GM19099 (cell line): ENCODE results near the gene MYO1H.

Experiments
- POLR2A ChIP-seq: IDR thresholded peaks from 3 replicates; pipeline ENCODE4 v1.6.1; 2011; ENCODE audit warnings: low read depth; ENCODE audit not compliant: insufficient read length; ENCODE audit errors: extremely low read depth

MYO1H gene

DNA sequence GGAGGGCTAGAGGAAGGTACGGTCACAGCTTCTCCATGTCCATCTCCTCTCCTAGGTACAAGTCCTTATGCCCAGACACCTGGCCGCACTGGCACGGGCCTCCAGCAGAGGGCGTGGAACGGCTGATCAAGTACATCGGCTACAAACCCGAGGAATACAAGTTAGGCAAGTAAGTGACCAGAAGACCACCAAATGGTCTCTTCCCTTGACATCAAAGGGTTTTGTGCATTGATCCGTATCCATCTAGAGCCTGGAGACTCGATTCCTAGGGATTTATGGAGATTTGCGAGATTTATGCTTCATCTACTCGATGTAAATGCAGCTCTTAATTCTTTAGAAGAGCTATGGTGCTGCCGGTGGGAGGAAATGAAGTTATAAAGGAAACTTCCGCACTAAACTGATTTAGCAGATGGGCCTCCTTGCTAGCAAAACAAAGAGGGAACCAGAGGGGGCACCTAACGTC lies 85.2 kb downstream of the MYO1H start:
- no peak for TF ChIP-seq POLR2A

DNA sequence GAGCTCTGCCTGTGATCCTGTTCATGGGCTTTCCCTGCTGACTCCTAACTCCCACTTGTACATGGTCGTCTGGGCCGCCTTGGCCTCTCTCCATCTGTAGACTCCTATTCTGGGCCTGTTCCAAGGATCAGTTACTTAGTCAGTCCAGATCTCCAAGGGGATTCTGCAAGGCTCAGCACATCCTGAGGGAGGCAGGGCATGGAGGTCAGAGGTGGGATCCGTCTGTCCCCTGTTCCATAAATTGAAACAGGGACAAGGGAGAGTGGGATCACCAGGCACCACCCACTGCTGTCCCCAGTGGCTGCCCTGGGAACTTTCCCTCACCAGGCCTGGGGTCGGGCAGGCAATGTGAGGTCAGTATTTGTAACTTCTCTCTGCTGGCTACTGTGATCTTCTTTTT lies 85.9 kb downstream of the MYO1H start:
- TF ChIP-seq POLR2A: no peak

DNA sequence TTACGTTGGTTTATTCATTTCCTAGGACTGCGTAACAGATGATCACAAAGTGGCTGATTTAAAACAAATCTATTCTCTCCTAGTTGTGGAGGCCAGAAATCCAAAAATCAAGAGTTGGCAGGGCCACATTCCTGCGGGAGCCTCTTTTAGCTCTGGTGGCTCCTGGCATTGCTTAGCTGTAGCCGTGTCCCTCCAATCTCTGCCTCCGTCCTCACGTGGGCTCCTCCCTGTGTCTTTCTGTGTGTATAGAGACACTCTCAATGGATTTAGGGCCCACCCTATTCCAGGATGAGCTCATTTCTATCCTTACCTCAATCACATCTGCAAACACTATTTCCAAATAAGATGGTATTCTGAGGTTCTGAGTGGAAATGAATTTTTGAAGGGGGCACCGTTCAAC lies 86.9 kb downstream of the MYO1H start:
- TF ChIP-seq POLR2A: no peak

DNA sequence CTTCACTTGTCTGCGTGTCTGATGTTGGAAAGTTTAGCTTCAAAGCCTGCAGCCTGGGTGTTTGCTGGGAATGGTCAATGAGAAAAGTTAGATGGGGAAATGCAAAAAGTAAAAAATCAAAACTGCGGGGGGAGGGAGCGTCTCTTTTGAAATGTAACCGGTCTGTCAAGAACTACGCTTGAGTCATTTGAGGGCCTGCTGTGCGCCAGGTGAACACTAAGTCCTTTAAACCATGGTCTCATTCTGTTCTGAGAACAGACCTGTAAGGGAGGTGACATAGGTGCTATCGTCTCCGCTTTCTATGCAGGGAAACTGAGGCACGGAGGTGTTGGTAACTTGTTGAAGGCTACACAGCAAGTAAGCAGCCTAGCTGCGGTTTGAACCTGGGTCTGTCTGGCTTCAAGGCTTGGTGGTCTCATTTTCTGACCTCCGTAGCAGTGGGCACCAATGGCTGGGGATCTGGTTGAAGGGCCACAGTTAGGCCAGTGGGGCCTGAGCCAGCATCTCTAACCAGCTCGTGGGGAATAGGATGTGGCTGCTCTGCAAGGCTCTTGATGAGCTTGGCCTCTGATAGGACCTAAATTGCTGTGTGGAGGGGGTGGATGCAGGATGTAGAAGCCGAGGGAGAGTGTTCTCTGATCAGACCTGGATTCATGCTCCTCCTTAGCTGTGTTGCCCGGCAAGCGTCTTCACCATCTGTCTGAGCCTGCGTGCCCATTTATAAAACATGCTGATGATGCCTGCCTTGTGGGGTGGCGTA lies 87.9 kb downstream of the MYO1H start:
- TF ChIP-seq POLR2A: no peak

DNA sequence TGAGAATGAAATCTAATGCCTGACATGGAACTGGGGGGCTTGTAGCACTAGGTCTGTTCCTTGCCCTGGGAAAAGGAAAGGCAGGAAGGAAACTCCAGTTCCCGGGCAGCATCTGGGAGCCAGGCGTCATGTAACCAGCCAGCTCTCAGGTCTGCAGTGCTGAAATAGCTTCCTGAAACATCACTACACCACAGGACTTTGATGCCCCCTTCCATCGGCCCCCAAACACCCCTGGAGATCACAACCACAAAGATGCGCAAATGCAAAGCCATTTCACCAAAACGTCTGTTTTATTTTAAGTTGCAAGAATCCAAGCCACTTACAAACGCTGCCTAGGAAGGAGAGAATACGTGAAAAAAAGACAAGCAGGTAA lies 88.5 kb downstream of the MYO1H start:
- TF ChIP-seq POLR2A: no peak

DNA sequence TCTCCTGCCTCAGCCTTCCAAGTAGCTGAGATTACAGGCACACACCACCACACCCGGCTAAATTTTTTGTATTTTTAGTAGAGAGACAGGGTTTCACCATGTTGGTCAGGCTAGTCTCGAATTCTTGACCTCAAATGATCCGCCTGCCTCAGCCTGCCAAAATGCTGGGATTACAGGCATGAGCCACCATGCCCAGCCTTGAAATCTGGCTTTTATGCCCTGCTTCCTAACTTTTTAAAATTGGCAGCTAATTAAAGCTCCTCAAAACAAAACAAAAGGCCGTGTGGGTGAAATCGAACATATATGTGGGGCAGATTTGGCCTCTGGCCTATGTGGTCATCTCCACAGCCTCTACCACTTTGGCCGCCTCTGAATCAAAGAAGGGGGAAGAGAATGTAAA lies 91.5 kb downstream of the MYO1H start:
- TF ChIP-seq POLR2A: no peak

DNA sequence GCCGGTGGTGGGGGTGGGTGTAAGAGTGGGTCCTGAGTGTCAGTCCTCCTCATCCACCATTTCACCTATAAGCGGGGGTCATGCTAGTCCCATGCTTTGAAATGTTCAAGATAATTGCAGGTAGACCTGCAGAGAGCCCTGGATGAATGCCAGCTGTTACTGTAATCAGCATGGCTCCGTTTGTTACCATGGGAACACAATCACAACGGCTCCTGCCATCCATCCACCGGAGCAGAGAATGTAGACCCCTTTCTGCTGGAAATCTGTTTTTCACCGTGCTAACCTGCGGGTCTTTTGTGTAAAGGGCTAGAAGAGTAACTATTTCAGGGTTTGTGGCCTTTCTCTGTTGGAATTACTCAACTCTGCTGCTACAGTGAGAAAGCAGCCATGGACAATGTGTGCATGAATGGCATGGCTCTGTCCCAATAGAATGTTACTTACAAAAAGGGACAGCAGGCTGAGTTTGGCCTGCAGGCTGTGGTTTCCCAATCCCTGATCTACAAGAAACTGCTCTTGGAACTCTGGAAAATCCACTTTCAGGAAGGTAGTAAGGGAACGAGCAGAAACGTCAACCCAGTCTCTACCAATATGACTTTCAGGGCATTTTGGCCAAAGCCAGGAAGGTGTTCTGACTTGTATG lies 93.3 kb downstream of the MYO1H start:
- no peak for TF ChIP-seq POLR2A

DNA sequence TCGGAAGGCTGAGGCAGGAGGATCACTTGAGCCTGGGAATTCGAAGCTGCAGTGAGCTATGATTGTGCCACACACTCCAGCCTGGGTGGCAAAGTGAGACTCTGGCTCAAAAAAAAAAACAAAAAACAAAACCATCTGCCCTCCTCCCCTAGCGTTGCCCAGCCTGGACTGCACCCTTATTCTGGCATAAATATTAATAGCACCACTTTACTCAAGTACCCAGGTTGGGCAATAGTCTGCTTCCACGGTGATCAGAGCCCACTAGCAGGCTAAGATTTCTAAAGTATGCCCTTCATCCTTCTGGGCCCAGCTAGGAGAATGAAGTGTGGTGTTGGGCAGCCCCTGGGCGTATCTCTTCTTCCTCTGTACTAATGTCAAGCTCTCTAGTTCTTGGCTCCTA lies 96.1 kb downstream of the MYO1H start:
- no peak for TF ChIP-seq POLR2A

DNA sequence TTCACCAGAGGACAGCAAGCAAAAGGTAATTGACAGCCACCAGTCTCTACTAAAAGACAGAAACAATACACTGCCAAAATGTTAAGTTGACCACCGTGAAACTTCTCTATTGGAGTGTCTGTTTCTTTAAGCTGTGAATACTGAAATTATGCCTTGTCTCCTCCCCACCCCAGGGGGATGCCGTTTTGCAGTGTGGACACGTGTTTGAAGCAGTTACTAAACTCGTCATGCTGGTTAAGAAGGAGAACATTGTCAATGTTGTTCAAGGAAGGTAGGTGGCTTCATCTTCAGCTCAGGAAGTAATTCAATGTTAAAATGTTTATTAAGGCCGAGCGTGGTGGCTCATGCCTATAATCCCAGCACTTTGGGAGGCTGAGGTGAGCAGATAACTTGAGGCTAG lies 96.6 kb downstream of the MYO1H start:
- TF ChIP-seq POLR2A: no peak

DNA sequence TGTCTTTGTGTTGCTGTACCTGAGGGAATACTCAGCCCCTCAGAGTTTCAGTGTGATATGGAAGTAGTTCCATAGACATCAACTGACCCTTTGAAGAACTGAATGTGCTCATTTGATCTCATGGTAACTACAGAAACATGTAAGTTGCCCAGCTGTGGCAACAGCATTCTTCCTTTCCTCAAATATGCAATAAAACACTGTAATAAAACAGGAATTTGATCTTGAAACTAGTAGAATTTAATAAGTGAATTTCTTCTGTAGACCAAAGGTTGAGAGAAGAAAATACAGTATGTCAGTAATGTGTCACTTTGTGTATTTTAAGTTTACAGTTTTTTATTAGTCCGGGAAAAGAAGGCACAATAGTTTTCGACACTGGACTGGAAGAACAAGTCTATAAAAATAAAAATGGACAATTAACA lies 97.5 kb downstream of the MYO1H start:
- no peak for TF ChIP-seq POLR2A

DNA sequence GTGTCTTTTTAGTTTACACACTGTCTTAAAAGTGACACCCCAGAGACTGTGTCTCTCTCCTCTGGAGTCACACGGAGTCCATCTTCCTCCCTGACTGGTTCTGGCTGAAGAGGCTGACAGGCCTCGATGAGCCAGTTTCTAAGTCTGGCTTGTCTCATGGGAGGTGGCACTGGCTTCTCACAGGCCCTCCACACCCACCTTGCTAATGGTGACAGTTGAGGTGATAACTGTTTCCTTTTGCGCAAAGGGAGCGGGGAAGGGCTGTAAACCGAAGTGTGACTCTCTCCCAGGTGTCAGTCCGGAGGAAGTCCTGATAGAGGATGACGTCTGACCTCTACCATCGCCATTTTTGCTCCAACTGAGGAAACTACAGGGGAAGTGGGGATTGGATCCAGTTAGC lies 99.2 kb downstream of the MYO1H start:
- TF ChIP-seq POLR2A: no peak

DNA sequence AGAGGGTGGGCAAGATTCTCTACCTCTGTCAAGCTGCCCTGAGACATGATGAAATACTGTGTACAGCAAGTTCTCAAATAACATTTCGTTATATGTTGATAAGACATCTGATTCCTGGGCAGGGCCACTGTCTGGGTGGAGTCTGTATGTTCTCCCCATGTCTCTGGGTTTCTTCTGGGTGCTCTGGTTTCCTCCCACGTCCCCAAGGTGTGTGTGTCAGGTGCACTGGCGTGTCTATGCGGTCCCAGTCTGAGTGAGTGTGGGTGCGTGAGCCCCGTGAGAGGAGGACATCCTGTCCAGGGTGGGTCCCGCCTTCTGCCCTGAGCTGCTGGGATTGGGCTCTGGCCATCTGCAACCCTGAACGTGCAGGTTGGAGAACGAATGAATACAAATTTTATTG lies 99.8 kb downstream of the MYO1H start:
- no peak for TF ChIP-seq POLR2A

DNA sequence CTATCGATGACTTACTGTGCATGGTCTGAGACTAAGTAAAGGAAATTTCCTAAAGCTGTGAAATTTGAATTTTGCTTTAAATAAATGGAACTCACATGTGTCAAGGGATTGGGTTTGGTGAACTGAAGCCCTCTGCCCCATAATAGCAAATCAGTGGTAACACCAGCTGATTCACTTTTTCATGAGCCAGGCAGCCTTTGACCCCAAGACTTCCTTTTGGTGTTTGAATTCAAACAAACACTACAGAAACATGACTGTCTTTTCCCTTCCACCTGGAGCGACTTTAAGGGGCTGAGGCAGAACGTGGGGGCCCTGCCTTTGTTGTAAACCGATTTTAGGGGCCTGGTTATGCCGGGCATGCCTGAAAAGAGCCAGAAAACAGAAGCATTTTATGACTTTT lies 100.6 kb downstream of the MYO1H start:
- TF ChIP-seq POLR2A: no peak

DNA sequence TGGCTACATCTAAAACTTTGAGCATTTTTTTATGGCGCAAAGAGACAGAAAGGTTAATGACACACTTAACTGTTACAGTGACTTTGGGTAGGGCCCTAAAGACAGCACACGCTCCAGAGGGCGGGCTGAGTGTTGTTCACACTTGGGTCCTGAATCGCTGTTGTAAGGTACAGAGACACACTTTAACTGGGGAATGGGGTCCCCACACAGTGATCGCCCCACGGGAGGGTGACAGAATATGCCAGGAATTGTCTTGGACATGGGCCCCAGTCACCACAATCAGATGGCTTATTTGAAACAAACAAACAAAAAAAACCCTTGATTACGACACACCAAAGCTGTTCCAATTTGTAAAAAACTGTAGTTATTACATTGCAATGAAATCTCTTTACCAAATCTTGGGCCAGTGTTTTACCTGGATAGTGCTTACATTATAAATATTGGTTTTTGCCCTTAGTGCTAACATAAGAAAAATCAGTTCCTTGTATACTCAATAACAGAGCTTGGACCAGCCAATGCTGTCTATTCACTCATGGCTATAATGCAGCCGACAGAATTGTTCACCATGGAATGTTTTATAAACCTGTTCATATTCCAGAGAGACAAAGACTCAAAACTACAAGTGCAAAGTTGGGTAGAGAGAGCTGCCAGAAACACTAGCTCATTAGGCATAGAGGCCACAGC lies 101.1 kb downstream of the MYO1H start:
- no peak for TF ChIP-seq POLR2A

DNA sequence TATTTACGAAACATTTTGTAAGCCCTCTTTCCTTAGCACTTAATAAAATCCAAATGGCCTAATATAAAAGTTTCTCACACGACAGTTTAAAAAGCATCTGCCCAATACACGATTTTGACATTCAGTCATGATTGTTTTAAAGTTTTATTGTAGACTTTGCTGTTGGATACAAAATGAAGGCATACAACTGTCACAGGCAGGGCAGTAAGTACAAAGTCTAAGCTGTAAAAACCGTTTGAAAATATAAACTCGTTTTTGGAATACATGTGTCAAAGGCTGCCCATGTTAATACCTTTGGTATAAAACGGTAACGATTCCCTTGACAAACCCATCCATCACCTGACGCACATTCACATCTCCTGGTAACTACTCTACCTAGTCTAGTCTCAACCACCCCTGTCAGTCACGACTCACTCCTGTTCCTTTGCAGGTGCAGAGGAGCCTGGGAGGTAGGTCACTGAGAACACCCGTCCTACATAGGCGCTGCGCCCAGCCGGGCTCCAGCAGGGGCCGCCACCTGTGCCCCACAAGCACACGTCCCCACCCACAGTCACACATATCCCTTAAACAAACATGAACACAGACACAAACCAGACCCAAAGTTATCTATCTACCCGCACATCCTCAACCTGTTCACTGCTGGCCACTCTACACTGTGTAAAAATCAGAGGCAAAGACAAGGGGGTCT lies 102.3 kb downstream of the MYO1H start:
- no peak for TF ChIP-seq POLR2A

DNA sequence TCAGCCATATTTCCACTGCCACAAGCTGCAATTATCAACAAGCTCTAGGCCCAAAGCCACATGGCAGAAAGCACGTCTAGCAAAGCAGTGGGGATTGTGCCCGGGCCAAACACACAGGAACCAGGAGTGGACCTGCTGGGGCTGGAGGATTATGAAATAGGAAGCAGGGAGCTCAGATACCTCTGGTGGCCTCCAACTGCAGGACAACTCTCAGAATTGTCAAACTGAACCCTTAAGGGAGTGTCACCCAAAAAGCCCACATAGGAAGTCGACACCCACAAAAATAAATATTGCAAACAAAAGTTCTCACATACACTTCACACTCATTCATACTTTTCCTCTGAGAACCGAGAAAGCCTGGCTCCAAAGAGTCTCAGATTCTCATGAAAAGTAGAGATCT lies 103.3 kb downstream of the MYO1H start:
- no peak for TF ChIP-seq POLR2A

DNA sequence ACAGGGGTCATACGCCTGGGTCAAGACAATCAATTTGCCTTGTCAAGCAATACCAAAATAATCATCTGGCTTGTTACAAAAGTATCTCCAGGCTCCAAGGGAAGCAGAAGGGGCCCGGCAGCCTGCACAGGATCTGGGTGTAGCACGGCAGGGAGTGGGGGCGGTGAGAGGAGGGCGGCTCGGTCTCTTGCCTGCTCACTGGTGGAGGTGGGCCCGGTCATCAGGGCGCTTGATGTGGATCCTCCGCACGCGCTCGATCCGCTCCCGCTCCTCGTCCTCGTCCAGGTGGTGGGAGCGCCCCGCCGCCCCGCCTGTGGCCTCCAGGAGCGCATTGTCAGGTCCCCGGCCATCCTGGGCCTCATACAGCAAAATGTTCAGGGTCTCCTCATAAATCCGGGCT lies 103.7 kb downstream of the MYO1H start:
- no peak for TF ChIP-seq POLR2A
